Occipital lobe (tissue), 2 donors: Measurements from ENCODE around the gene USP6NL. TPM values are rescaled to one million over a fixed set of nuclear protein-coding genes. Genes with fewer than 3 reads are reported as not detected.
"Not testable (repeated sequence)": the region's sequence is repeated elsewhere in the genome, so short reads cannot be mapped to it uniquely, and the experiment has no call there.

Experiments
- DNase-seq: peaks from one replicate; lab custom pipeline; 2025; lab: John Stamatoyannopoulos, UW
- total RNA-seq: library from RNA; depleted of rRNA; stranded (reverse); fragments of >200 nt; gene quantifications from one replicate; pipeline ENCODE4 v1.2.3, GENCODE V29; 2014

The USP6NL gene
- 40.2 TPM for total RNA-seq

DNA sequence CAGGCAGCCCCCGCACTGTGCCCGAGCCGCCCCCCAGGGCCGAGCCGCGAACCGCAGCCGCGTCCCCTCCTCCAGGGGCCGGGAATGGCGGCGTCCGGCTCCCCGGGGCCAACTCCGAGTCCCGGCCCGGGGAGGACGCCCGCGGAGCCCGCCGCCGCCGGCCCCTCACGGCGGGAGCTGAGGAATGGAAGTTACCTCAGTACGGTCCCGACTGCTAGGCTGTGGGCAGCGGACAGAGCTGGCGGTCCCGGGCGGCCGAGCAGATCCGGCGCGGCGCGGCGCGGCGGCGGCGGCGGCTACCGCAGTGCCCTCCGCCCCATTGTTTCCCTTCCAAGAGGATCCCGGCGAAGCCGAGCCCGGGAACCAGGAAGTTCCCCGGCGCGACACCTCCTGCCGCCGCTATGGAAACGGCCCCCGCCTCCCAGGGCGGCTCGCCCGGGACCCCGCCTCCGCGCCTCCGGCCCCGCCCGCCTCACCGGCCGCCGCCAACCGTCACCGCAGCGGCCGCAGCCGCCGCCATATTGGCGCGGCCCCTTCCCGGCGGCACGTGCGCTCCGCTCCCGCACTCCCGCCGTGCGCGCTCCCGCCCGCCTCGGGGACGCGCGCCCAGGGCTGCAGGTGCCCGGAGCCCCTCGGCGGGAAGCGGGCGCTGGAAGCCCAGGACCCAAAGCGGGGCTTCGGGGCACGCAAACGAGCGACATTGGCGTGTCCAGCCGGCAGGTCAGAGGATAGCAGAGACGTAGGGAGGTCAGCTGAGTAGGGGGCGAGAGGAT, at the start of gene USP6NL:
TSS of gene USP6NL (minus strand) at position 403 of the 773 bp plus-strand sequence. CDS start 14,016 bp downstream, outside the sequence.
- DNase-seq, result peak; percentile 80

GRCh38 chr10:11658801-11659368, 47.4 kb upstream of the USP6NL start:
- no peak for DNase-seq

GRCh38 chr10:11655836-11656235, 44.4 kb upstream of the USP6NL start:
- no peak for DNase-seq

GRCh38 chr10:11654659-11655058, 43.2 kb upstream of the USP6NL start:
- no peak for DNase-seq

- no peak for DNase-seq
Observed at GRCh38 chr10:11653758-11654471, 42.5 kb upstream of the USP6NL start.

GRCh38 chr10:11647676-11648075, 36.2 kb upstream of the USP6NL start:
- no peak for DNase-seq

GRCh38 chr10:11646450-11646849, 35.0 kb upstream of the USP6NL start:
- DNase-seq, result no peak

- DNase-seq, result no peak
Observed at GRCh38 chr10:11643039-11643438, 31.6 kb upstream of the USP6NL start.

GRCh38 chr10:11642566-11642965, 31.1 kb upstream of the USP6NL start:
- DNase-seq, result no peak

DNA sequence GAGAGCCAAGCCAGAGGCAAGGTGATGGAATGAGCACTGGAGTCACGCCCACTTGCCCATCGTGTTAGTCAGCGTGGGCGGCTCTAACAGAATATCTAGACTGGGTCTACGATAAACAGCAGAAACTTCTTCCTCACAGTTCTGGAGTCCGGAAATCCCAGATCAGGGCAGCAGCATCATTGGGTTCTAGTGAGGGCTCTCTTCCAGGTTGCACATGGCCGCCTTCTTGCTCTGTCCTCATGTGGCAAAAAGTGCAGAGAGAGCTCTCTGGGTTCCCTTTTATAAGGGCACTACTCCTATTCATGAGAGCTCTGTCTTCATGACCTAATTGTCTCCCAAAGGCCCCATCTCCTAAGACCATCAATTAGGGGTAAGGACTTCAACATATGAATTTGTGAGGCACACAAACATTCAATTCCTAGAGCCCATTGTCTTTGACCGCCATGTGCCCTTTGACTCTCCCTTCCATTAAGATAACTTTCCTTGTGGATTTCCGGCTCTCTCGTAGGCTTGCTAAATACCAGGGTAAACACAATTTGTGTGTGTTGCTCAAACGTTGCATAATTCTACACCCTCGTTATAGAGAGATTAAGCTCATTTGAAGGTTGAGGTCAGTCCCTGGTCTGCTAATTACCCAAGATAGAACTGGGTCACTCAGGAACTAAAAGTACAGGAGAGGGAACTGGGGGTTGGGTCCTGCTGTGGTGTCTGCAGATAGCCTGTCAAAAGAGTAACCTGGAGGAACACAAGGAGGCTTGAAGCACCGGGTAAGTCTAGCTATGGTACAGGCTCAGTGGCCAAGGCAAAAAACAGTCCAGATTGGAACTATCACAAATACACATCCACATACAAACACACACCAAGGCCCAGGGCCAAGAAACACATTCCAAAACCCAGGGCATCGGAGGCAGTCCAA, 28.7 kb upstream of the USP6NL start:
- no peak for DNase-seq

GRCh38 chr10:11639362-11639761, 27.9 kb upstream of the USP6NL start:
- DNase-seq, result no peak

GRCh38 chr10:11638055-11638698, 26.7 kb upstream of the USP6NL start:
- DNase-seq, result no peak

DNA sequence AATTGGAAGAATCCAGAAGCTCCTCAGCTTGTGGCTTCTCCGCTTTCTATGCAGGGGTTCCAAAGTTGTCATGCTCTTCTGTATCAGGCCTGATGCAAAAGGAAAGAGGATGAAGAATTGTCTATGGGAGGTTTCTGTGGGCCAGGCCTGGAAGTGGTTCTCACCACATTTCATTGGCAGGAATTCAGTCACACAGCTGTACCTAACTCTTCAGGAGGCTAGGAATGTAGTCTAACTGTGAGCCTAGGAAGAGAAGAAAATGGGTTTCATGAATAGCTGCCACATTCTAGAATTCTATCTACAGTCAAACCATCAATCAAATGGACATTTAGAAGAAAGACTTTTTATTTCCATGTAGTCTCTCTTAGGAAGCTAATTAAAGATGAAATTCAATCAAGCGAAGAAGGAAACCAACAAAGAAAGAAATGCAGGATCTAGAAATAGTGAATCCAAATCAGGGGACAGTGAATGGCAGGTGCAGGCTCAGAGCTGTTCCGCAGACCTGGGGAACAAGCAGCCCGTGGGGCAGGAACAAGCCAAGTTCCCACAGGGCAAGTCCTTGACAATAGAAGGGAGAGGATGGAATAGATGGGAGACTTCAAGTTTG, 25.4 kb upstream of the USP6NL start:
- no peak for DNase-seq

GRCh38 chr10:11631890-11632587, 20.6 kb upstream of the USP6NL start:
- DNase-seq, result no peak

GRCh38 chr10:11631291-11631690, 19.8 kb upstream of the USP6NL start:
- no peak for DNase-seq

GRCh38 chr10:11629731-11630130, 18.3 kb upstream of the USP6NL start:
- no peak for DNase-seq

DNA sequence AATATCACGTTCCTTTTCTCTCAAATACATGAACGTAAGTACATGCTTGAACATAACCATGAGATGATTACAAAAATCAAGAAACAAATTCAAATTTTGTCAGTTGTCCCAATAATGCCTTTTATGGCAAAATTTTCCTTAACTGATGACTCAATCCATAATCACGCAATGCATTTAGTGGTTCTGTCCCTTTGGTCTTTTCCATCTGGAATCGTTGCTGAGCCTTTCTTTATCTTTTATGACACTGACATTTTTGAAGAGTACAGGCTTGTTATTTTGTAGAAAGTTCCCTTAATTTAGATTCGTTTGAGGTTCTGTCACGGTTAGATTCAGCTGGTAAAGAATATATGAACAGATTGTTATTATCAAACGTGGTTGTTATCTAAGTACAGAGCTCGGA, 16.5 kb upstream of the USP6NL start:
- DNase-seq, result not testable (repeated sequence)

DNA sequence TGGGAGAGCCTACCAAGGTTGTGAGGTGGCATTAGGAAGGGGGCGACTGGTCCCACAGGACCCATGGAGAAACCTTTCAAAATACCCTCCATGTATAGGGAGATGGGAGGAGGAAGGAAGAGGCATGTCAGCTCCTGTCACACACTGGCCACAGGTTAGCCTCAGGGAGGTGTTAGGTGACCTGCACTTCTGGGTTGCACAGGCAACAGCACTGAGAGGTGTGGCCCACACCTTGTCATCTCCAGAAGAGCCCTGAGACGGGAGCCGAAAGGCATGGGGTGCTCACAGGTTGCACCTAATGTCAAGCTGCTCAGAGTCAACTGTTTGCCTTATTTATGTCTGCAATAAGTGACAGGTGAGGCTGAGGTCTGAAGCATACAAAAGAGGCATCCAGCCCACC, 14.6 kb upstream of the USP6NL start:
- DNase-seq, result no peak

DNA sequence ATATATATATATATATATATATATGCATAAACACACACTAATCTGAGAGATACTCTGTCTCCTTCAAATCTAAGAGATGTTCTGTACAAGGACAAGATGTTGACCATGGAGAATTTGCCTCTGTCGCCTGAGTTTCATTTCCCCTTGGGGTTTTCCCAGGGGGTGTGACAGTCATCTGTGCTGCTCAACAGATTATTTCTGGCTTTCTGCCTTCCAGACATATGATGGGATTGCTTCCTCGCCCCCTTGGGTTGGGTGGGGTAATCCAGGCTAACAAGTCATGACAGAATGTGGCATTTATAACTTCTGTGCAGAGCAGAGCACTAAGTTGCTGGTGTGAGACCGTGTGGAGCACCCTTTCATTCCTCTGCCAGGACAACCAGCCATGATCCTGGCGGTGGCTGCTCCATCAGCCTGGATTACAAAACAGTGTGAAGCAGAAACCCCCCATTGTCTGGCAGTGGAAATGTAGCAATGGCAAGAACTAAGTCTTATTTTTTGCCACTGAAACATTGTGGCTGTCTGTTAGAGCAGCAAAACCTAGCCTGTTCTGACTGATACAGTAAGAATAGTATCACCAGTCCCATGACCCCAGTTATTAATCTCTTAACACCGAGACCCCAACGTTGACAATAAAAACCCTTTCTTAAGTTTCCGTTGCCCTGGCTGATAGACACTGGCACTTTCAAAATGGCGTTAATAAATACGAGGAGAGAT, 13.7 kb upstream of the USP6NL start:
- DNase-seq, result no peak
